GM13977 (cell line): Measurements from ENCODE around the gene PIK3R5.

ENCODE experiments used
- DNase-seq: peaks from one replicate; pipeline ENCODE4 v3.0.0; 2012; ENCODE audit warnings: low spot score
- in situ Hi-C: fragments of 300-500 bp; cut with MboI; formaldehyde crosslinking; loops from one replicate; pipeline ENCODE4 v1.12.0; 2022; ENCODE audit warnings: low sequenced_read_pairs, low pct_unique_long_range_greater_than_20kb, mixed read lengths, inconsistent platforms; ENCODE audit not compliant: unreplicated experiment
- TF ChIP-seq, protein P1 (sequence below): IDR thresholded peaks from 2 replicates; pipeline ENCODE4 v1.5.1; 2012; ENCODE audit warnings: mild to moderate bottlenecking, control low read depth; ENCODE audit not compliant: insufficient read depth; ENCODE audit errors: extremely low read depth, missing control alignments

Gene PIK3R5

DNA sequence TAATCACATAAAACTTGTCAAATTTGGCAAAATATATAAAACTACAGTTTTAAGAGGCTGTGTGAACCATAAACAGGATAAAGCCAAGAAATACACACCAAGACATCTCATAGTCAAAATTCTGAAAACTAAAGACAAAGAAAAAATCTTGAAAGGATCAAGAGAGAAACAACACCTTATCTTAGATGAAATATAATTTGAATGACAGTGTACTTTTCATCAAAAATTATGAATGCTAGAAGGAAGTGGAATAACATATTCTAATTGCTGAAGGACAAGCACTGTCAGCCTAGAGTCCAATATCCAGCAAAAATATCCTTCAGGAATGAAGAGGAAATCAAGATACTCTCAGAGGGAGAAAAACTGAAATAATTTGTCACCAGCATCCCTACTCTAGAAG is 37.2 kb downstream of the PIK3R5 start:
- in situ Hi-C loops = no loop called here
- DNase-seq = no peak
- TF ChIP-seq, protein P1, sequence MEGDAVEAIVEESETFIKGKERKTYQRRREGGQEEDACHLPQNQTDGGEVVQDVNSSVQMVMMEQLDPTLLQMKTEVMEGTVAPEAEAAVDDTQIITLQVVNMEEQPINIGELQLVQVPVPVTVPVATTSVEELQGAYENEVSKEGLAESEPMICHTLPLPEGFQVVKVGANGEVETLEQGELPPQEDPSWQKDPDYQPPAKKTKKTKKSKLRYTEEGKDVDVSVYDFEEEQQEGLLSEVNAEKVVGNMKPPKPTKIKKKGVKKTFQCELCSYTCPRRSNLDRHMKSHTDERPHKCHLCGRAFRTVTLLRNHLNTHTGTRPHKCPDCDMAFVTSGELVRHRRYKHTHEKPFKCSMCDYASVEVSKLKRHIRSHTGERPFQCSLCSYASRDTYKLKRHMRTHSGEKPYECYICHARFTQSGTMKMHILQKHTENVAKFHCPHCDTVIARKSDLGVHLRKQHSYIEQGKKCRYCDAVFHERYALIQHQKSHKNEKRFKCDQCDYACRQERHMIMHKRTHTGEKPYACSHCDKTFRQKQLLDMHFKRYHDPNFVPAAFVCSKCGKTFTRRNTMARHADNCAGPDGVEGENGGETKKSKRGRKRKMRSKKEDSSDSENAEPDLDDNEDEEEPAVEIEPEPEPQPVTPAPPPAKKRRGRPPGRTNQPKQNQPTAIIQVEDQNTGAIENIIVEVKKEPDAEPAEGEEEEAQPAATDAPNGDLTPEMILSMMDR = no peak

DNA sequence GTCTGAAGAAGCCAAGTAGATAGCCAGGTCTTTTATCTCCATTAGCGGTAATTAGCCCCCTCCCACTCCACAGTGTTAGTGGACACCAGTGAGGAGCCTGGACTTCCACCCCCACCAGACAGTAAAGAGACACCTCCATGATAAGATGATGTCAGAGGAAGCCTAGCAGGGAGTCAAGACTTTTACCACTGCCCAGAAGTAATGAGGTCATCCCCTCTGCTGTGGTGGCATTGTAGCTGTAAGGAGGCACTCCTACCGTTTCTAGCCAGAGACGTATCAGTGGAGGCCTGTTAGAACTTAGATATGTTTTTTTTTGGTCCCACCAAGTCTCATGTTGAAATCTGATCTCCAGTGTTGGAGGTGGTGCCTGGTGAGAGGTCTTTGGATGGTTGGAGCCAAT is 38.1 kb downstream of the PIK3R5 start:
- in situ Hi-C loops = no loop called here
- DNase-seq = no peak
- TF ChIP-seq, protein P1 = no peak

DNA sequence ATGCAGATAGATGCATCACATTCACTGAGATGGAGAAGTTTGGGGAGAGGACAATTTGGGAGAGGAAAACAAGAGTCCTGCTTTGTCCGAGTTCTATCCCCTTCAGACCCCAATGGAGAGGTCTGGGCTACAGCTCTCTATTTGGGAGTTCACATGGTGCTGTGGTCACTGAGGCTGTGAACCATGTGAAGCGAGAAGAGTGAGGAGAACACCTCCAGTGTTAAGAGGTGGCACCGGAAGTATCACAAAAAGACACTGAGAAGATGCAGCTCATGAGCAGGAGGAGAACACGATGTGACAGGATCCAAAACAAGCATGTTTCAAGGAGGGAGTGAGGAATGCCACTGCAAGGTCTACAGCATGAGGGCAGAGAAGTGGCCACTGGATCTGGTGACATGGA is 39.7 kb downstream of the PIK3R5 start:
- in situ Hi-C loops = no loop called here
- TF ChIP-seq, protein P1 = no peak
- no peak for DNase-seq

DNA sequence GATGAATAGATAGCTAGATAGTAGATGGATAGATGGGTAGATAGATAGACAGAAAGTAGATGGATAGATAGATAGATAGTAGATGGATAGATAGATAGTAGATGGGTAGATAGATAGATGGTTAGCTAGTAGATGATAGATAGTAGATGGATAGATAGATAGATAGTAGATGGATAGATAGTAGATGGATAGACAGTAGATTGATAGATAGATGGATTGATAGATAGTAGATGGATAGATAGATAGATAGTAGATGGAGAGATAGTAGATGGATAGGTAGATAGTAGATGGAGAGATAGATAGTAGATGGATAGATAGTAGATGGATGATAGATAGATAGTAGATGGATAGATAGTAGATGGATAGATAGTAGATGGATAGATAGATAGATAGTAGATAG is 40.4 kb downstream of the PIK3R5 start:
- DNase-seq = no peak
- TF ChIP-seq, protein P1 = no peak
- in situ Hi-C loops = no loop called here

DNA sequence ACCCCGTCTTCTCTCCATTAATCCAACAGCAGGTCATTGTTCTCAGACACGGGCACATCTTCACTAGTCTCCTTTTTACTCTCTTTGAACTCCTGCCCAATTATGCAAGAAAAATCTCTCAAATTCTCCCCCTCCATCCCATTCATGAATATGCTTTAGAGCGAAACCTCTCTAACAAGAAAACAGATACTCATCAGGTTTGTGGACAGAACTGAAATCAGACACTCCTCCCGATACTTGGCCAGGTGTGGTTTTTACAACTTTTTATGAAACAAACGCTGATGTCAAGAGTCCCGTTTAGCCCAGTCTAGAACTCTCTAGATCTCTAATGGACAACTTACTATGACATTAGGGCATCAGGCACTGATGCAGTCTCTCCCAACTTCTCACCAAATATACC is 40.9 kb downstream of the PIK3R5 start:
- TF ChIP-seq, protein P1 = no peak
- in situ Hi-C loops = no loop called here
- peak; percentile 57 for DNase-seq

DNA sequence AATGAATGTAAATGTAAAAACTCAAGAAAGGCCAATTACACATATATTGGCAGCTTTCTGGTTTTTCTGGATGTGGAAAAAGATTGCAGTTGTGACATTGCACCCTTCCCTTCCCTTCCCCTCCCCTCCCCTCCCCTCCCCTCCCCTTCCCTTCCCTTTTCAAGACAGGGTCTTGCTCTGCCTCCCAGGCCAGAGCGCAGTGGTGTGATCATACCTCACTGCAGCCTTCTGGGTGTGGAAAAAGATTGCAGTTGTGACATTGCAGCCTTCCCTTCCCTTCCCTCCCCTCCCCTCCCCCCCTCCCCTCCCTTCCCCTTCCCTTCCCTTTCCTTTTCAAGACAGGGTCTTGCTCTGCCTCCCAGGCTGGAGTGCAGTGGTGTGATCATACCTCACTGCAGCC is 41.7 kb downstream of the PIK3R5 start:
- no peak for DNase-seq
- TF ChIP-seq, protein P1 = no peak
- in situ Hi-C loops = no loop called here

DNA sequence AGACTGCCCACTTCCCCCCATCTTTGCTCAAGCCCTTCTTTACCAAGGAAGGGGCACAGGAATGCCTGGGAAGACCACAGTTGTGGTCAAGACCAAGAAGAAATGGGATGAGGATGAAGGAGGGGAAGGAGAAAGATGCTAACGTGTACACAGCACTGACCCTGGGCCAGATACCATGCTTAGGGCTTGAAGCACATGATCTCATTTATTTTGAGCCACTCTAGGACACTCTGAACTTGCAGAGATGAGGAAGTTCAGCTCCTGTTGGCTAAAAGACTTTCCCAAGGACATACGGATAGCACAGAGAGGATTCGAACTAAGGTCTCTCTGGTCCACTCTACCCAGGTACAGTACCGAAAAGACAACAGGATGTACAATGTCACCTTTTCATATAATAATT is 42.6 kb downstream of the PIK3R5 start:
- in situ Hi-C loops = no loop called here
- TF ChIP-seq, protein P1 = no peak
- no peak for DNase-seq
